ENCODE results near the gene MAP2.

- TF ChIP-seq CTCF (IDR thresholded peaks at IDR 0.05) (no peak), POLR2AphosphoS5 (IDR thresholded peaks at IDR 0.05) (no peak), EP300 (IDR thresholded peaks at IDR 0.05; ENCODE audit: low read depth) (no peak)
These were observed 210.1 kb downstream of the MAP2 start for GRCh38 chr2:209633911-209634310.

Measured in transverse colon (tissue), 4 donors.